Coronary artery (tissue), 2 donors: Measurements from ENCODE around the gene MBD5.

Experiments used
- DNase-seq: peaks from one replicate; pipeline ENCODE4 v3.0.0-alpha.2; 2017; ENCODE audit warnings: low spot score
- H3K27ac ChIP-seq, 2 donors: fragments of 200-600 bp; sonication (generic); one replicate each; pipeline ENCODE4 v1.5.1; 2016 to 2019
- H3K4me3 ChIP-seq: fragments of 200-600 bp; sonication (generic); 2 replicates; pipeline ENCODE4 v1.5.1; 2016; ENCODE audit warnings: mild to moderate bottlenecking, moderate library complexity
- TF ChIP-seq, protein P1 (sequence below): fragments of 200-600 bp; sonication (generic); IDR thresholded peaks from one replicate; pipeline ENCODE4 v1.5.1; 2019; ENCODE audit warnings: antibody characterized with exemption

Gene MBD5

GRCh38 chr2:148013876-148014275 lies 7.0 kb upstream of the MBD5 start:
- TF ChIP-seq, protein P1, sequence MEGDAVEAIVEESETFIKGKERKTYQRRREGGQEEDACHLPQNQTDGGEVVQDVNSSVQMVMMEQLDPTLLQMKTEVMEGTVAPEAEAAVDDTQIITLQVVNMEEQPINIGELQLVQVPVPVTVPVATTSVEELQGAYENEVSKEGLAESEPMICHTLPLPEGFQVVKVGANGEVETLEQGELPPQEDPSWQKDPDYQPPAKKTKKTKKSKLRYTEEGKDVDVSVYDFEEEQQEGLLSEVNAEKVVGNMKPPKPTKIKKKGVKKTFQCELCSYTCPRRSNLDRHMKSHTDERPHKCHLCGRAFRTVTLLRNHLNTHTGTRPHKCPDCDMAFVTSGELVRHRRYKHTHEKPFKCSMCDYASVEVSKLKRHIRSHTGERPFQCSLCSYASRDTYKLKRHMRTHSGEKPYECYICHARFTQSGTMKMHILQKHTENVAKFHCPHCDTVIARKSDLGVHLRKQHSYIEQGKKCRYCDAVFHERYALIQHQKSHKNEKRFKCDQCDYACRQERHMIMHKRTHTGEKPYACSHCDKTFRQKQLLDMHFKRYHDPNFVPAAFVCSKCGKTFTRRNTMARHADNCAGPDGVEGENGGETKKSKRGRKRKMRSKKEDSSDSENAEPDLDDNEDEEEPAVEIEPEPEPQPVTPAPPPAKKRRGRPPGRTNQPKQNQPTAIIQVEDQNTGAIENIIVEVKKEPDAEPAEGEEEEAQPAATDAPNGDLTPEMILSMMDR, result no peak
- no peak overlapping the region for H3K27ac ChIP-seq
- no peak for DNase-seq
- H3K4me3 ChIP-seq, result no peak overlapping the region

DNA sequence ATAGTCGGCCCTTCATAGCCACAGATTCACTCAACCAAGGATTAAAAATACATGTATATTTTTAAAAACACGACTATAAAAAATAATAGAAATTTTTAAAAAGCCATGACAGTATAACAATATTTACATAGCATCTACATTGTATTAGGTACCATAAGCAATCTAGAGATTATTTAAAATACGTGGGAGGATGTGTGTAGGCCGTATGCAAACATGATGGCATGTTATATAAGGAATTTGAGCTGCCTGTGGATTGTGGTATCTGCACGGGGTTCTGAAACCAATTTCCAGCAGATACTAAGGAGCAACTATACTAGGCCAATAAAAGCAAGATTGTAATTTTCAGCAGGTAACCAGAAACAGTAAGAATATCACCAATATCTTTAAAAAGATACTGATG lies 6.3 kb upstream of the MBD5 start:
- H3K27ac ChIP-seq, result no peak overlapping the region
- TF ChIP-seq, protein P1, result no peak
- no peak for DNase-seq
- no peak overlapping the region for H3K4me3 ChIP-seq

GRCh38 chr2:148020111-148021058 lies 506 bp upstream of the MBD5 start, which contains the start of gene ORC4:
ORC4 (minus strand) TSS chr2:148020737; CDS start chr2:147975958, 44,779 bp downstream.
- Histone ChIP-seq H3K4me3 (peak within 1 kb of the TSS; percentile 99), H3K27ac (peak within 1 kb of the TSS; percentile 89 to 98)
- TF ChIP-seq, protein P1, result no peak
- DNase-seq, result peak; percentile 98

DNA sequence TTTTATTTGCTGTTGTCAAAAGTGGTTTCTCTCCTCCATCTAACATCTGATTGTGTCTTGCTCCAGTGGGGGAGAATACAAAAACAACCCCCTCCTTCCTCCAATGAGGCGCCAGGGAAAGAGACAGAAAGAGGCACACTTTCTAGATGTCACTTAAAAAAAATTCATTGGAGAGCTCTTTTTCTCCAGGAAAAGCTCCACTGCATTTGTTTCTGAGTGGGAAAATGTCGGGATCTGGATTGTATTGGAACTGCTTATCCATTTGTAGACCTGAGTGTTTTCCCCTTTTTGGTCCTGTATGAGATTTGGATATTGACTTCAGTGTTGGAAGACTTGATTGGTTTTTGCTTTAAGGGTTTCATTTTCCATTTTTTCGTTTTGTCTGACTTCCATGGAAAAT lies 995 bp downstream of the MBD5 start:
- Histone ChIP-seq H3K27ac (peak overlapping the region; percentile 89 to 98), H3K4me3 (peak overlapping the region; percentile 99)
- no peak for DNase-seq
- TF ChIP-seq, protein P1, result no peak

DNA sequence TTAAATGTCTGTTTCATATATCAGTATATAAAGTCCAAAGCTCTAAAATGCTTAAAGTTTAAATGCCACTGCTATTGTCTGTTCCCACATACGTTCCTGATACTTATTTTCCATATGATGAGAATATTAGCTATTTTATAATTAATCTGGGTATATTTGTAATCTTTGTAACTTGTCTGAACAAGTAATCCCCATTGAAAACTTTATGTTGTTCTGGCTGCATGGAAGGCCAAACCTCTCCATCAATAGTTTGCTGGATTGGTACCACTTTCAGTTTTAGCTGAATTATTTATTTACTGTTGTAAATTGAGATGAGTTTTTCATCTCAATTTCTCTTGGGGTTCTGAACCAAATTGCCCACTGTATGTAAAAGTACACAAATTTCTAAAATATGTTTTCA lies 1.5 kb downstream of the MBD5 start:
- H3K4me3 ChIP-seq, result peak overlapping the region; percentile 99
- TF ChIP-seq, protein P1, result no peak
- DNase-seq, result no peak
- H3K27ac ChIP-seq, result peak overlapping the region in 1 of 2 donors; percentile 89

GRCh38 chr2:148022882-148023281 lies 2.0 kb downstream of the MBD5 start:
- H3K4me3 ChIP-seq, result peak overlapping the region; percentile 99
- H3K27ac ChIP-seq, result no peak overlapping the region
- TF ChIP-seq, protein P1, result no peak
- DNase-seq, result no peak

- Histone ChIP-seq H3K27ac (no peak overlapping the region), H3K4me3 (no peak overlapping the region)
- TF ChIP-seq, protein P1, result no peak
Measured at GRCh38 chr2:148023861-148024260, 3.0 kb downstream of the MBD5 start.

More at GRCh38 chr2:148023861-148024260, 3.0 kb downstream of the MBD5 start:
- no peak for DNase-seq
